ENCODE data around the gene ENPP5.

ENPP5 gene, protein sequence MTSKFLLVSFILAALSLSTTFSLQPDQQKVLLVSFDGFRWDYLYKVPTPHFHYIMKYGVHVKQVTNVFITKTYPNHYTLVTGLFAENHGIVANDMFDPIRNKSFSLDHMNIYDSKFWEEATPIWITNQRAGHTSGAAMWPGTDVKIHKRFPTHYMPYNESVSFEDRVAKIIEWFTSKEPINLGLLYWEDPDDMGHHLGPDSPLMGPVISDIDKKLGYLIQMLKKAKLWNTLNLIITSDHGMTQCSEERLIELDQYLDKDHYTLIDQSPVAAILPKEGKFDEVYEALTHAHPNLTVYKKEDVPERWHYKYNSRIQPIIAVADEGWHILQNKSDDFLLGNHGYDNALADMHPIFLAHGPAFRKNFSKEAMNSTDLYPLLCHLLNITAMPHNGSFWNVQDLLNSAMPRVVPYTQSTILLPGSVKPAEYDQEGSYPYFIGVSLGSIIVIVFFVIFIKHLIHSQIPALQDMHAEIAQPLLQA

DNA sequence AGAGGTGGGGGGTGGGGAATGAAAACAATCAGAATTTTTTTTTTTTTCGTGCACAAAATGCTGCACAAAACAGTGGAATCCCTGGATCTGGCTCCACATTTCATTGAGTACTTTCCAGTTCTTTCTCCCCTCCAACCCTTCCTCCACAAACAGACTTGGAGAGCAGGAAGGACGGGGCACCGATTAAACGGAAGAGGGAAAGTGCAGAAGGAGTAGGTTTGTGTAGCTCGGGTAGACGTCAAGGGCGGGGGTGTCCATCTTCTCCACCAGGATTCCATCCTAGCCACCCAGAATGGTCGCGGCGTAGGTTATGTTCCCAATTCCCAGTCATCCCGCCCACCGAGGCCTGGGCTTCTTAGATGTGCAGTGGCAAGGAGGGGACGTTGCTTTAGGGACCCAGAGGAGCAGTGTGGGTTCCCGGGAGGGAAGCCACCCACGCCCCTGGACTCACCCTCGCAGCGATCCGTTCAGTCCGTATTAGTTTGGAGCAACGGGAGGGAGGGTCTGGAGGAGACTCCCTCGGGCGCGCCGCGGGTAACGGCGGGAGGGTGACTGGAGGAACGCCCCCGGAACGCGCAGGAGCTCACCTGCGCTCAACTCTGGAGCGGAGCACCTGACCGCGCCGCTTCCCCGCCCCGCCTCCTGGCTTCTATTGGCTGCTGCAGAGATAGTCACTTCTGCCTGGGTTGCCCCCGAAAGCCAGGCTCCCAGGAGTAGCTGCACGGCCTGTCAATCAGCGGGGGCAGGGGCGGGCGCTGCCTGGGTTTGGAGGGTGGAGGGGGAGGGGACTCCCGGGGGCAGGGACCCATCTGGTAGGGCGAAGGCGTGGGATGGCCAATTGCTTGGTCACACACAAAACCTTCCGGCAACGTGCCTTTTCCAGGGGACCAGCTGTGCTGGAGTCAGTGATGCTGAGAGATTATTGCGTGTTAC lies at the start of gene ENPP5:
TSS of gene ENPP5 (minus strand) at position 624 of the 933 bp plus-strand sequence. CDS start 2,718 bp downstream, outside the sequence.
- DNase-seq (ENCODE audit: low read depth in 2 of 2), result peak; percentile 31 to 39

- DNase-seq (ENCODE audit: low read depth in 2 of 2), result no peak
Measured at GRCh38 chr6:46219661-46220060, 48.9 kb upstream of the ENPP5 start.

DNA sequence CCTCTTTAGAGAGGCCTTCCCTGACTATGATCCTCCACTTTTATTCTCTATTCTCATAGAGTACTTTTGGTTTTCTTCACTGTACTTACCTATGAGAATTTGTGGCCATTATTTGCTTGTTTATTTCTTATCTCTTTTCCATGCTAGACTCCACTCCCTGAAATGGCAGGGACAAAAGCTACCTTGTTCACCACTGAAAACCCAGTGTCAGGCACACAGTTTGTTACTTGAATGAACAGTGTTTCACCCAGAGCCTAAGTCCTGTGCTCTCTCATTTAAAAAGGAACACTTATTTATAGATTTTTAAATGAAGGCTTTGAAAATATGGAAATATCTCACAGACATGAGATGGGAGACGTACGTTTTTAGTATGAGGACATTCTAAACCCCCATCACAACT lies 47.7 kb upstream of the ENPP5 start:
- DNase-seq (ENCODE audit: low read depth in 2 of 2), result no peak

- no peak for DNase-seq (ENCODE audit: low read depth in 2 of 2)
Measured at GRCh38 chr6:46217671-46218131, 46.9 kb upstream of the ENPP5 start.

- no peak for DNase-seq (ENCODE audit: low read depth in 2 of 2)
Measured at GRCh38 chr6:46216879-46217278, 46.1 kb upstream of the ENPP5 start.

DNA sequence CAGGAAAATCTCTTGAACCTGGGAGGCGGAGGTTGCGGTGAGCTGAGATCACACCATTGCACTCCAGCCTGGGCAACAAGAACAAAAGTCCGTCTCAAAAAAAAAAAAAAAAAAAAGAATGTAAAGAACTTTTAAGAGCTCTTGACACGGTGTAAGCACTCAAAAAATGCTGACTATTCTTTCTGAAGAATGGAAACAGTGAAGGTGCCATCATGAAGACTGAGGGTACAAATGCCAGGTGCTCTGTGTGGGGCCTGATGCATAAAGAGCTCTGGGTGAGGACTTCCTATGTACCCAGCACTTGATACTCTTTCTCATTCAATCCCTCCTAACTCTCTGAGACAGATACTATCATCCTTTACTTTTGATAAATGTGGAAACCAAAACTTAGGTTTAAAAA lies 45.0 kb upstream of the ENPP5 start:
- no peak for DNase-seq (ENCODE audit: low read depth in 2 of 2)

GRCh38 chr6:46215213-46215612 lies 44.4 kb upstream of the ENPP5 start:
- no peak for DNase-seq (ENCODE audit: low read depth in 2 of 2)

- no peak for DNase-seq (ENCODE audit: low read depth in 2 of 2)
Measured at GRCh38 chr6:46211917-46212316, 41.1 kb upstream of the ENPP5 start.

DNA sequence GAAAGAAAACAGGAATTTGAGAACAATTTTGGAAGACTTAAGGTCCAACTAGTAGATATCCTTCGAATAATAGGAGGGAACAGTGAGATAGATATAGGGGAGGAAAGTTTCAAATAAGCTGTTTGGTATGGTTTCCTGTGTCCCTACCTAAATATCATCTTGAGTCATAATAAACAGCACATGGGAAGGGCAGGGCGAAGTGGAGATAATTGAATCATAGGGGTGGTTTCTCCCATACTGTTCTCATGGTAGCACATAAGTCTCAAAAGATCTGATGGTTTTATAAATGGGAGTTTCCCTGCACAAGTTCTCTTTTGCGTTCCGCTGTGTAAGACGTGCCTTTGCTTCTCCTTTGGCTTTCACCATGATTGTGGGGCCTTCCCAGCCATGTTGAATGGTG lies 39.5 kb upstream of the ENPP5 start:
- no peak for DNase-seq (ENCODE audit: low read depth in 2 of 2)

- no peak for DNase-seq (ENCODE audit: low read depth in 2 of 2)
Measured at GRCh38 chr6:46208303-46208702, 37.5 kb upstream of the ENPP5 start.

- DNase-seq (ENCODE audit: low read depth in 2 of 2), result no peak
Measured at GRCh38 chr6:46207174-46207573, 36.4 kb upstream of the ENPP5 start.

- DNase-seq (ENCODE audit: low read depth in 2 of 2), result no peak
Measured at GRCh38 chr6:46204880-46205650, 34.3 kb upstream of the ENPP5 start.

DNA sequence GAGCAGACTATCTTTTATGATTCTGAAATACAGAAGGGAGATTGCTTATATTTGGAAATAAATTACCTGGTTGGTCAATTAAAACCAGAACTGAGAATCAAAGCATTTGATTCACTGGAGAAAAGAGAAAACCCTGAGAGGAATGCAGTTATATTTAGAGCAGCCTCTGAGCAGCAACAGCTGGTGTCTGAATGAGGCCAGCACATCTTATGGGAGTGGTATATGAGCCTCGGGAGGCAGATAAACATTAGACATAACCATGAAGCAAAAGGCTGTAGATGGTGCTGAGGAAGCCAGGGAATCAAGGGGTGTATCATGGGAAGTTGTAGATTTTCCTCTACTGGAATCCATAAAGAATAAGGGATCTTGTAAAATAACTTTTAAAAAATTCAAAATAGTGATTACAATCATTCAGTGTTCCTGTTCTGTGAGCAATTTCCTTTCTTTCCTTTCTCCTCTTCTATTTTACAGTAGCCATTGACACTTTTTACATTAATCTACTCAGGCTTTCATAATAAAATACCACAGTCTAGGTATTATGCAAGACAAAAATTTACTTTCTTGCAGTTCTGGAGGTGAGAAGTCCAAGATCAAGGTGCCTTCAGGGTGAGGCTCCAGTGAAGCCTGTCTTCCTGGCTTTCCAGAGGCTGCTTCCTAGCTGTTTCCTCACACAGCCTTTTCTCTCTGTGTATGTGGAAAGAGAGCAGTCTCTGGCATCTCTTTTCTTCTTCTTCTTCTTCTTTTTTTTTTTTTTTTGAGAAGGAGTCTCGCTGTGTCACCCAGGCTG lies 32.8 kb upstream of the ENPP5 start:
- DNase-seq (ENCODE audit: low read depth in 2 of 2), result no peak

GRCh38 chr6:46201702-46202101 lies 30.9 kb upstream of the ENPP5 start:
- no peak for DNase-seq (ENCODE audit: low read depth in 2 of 2)

- DNase-seq (ENCODE audit: low read depth in 2 of 2), result no peak
Measured at GRCh38 chr6:46199387-46199786, 28.6 kb upstream of the ENPP5 start.

DNA sequence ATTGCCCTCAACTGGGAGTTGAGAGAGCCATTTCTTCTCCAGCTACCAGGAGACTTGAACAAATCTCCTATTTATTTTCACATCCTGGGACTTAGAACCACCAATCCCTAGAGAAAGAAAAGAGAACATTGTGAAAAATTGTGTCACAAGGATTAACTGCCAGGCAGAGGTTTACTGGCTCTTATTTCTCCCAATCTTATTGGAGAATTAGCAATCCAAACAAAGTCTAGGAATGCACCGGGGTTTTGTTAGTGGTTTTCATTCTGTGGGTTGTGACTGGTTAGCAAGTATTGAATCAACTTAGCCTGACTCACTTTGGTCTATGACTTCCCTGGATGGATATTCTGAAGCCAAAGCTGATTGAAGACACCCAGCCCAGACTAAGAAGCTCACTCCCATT lies 21.2 kb upstream of the ENPP5 start:
- no peak for DNase-seq (ENCODE audit: low read depth in 2 of 2)

DNA sequence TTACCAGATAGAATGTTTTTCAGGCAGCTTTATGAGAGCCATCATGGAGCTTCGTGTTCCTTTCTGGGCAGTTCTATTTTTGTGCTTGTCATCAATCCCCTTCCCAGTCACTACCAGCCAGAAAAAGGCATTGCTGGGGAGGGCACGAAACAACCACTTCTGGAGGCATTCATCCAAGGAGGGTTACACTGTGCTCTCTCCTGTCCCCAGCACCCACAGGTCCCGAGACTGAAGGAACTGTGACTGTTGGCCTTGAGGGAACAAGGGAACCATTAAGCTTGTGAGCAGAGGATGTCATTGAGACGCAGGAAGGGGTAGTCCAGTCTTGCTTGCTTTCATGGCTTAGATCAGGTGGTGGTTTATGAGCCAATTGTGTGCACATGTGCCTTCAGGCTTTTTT lies 20.1 kb upstream of the ENPP5 start:
- no peak for DNase-seq (ENCODE audit: low read depth in 2 of 2)

- no peak for DNase-seq (ENCODE audit: low read depth in 2 of 2)
Measured at GRCh38 chr6:46189726-46190125, 18.9 kb upstream of the ENPP5 start.

DNA sequence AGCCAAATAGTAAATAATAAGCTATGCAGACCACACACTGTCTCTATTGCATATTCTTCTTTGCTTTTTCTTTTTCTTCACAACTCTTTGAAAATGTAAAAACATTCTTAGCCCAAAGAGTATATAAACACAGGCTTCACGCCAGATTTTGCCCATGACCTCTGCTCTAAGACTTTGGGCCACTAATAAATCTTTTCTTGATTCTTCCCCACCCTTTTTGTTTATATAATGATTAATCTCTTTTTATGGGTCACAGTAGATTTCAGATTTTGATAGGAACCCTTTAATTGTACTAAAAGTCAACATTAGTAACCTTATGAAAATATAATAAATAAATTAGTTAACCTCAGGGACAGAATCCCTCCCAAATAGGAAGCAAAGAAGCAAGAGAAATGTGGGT lies 15.8 kb upstream of the ENPP5 start:
- DNase-seq (ENCODE audit: low read depth in 2 of 2), result no peak

GRCh38 chr6:46184114-46184513 lies 13.3 kb upstream of the ENPP5 start:
- no peak for DNase-seq (ENCODE audit: low read depth in 2 of 2)

DNA sequence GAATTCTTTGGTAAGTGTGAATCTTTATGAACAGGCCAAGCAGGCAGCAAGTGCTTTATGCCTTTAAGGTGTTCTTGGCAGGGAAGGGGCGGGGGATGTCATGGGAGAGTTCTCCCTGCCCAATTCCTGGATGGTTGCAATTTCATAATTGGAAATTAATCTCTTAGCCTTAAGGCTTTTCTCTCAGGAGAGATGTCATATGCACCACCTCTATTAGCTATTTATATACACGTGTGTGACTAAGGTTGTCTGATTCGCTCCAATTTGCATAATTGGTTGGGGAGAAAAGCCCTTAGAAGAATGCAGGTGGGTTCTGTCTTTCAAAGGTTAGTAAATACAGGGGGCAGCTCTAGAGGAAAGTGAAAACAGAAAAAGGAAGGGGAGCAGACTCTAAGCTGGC lies 5.2 kb upstream of the ENPP5 start:
- DNase-seq (ENCODE audit: low read depth in 2 of 2), result no peak

Measured in stimulated activated CD4-positive, alpha-beta T cell treated with anti-CD3 and anti-CD28 coated beads, Interleukin-4, amount 100 ng/mL, for 48 hours (primary cell).